Subcutaneous adipose tissue (tissue), 4 donors: Measurements from ENCODE around the gene TSPYL6. TPM values are rescaled to one million over a fixed set of nuclear protein-coding genes. Genes with fewer than 3 reads are reported as not detected.

Source experiments
- CTCF ChIP-seq: fragments of 450-650 bp; IDR thresholded peaks from one replicate; pipeline ENCODE4 v1.5.1; 2016; ENCODE audit warnings: low read depth, mild to moderate bottlenecking, control low read depth, antibody characterized with exemption, moderate library complexity
- total RNA-seq, 4 donors: library from RNA; depleted of rRNA; stranded (reverse); fragments of >200 nt; gene quantifications; one replicate each; pipeline ENCODE4 v1.1.0, GENCODE V29; 2016

TSPYL6 gene
- total RNA-seq, 4 donors from 2014 or later, result 0.22 TPM; not detected in 3

GRCh38 chr2:54208364-54209240, 47.4 kb downstream of the TSPYL6 start:
- no peak for TF ChIP-seq CTCF

GRCh38 chr2:54207666-54208195, 48.3 kb downstream of the TSPYL6 start:
- no peak for TF ChIP-seq CTCF

- no peak for TF ChIP-seq CTCF
These were observed 49.4 kb downstream of the TSPYL6 start for GRCh38 chr2:54206596-54206995.

- no peak for TF ChIP-seq CTCF
These were observed 51.6 kb downstream of the TSPYL6 start for GRCh38 chr2:54204476-54204875.

Other genes with a start within 250 kb of the TSPYL6 start
- gene ACYP2, start 140.6 kb downstream of the TSPYL6 start, total RNA-seq, result 10 to 100 TPM; 22.4 to 40.4 (median 28.4) TPM
- 1,000 to 10,000 TPM in 2 of 4 donors, 100 to 1,000 TPM in 2; 655 to 1,523 (median 889) TPM for gene SPTBN1, start 200.1 kb upstream of the TSPYL6 start, total RNA-seq